Measurements from ENCODE around the gene TRPC1. TPM values are rescaled to one million over a fixed set of nuclear protein-coding genes. Genes with fewer than 3 reads are reported as not detected.
A peak's percentile ranks its signal among the peaks of the same experiment; 100 is the strongest.

TRPC1 gene

GRCh38 chr3:142844339-142844977, 120.6 kb downstream of the TRPC1 start:
- Histone ChIP-seq H3K9me3 (replicated peaks; ENCODE audit: low read length) (no peaks in the 10 kb centered on the region), H3K27me3 (ENCODE audit: control insufficient read depth, insufficient read depth, low read length) (no peaks in the 10 kb centered on the region), H3K4me1 (ENCODE audit: control insufficient read depth, insufficient read depth, low read length) (peaks cover 4% of the 10 kb centered on the region), H3K4me2 (ENCODE audit: low read length) (no peak overlapping the region), H3K9ac (ENCODE audit: low read depth, low read length) (no peak overlapping the region), H3K4me3 (ENCODE audit: low read length) (no peak overlapping the region), H3K36me3 (ENCODE audit: insufficient read depth, low read length) (no peaks in the 10 kb centered on the region)

- Histone ChIP-seq H3K27me3 (ENCODE audit: control insufficient read depth, insufficient read depth, low read length) (no peaks in the 10 kb centered on the region), H3K9ac (ENCODE audit: low read depth, low read length) (no peak overlapping the region), H3K36me3 (ENCODE audit: insufficient read depth, low read length) (no peaks in the 10 kb centered on the region), H3K4me3 (ENCODE audit: low read length) (no peak overlapping the region), H3K4me1 (ENCODE audit: control insufficient read depth, insufficient read depth, low read length) (peaks cover 28% of the 10 kb centered on the region), H3K4me2 (ENCODE audit: low read length) (no peak overlapping the region), H3K9me3 (replicated peaks; ENCODE audit: low read length) (no peaks in the 10 kb centered on the region)
Observed at GRCh38 chr3:142846779-142847577, 123.1 kb downstream of the TRPC1 start.

DNA sequence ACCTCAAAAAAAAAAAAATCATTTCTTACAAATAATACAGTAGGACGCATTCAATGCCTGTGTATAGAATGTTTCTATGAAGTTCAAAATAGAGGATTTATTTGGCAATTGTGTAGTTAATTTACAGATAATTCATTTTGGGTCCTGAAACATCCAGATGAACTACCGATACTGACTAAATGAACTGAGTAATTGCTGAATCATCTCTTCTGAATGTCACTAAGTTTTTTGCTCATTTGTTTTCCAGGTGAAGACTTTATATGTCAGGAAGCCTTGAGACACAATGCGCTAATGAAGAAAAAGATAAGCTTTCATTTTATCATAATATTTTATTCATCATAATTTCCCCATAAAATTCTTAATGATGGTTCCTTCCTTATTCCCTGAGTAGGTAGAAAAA, 125.3 kb downstream of the TRPC1 start:
- Histone ChIP-seq H3K9me3 (replicated peaks; ENCODE audit: low read length) (no peaks in the 10 kb centered on the region), H3K4me2 (ENCODE audit: low read length) (no peak overlapping the region), H3K4me1 (ENCODE audit: control insufficient read depth, insufficient read depth, low read length) (peaks cover 40% of the 10 kb centered on the region), H3K27me3 (ENCODE audit: control insufficient read depth, insufficient read depth, low read length) (no peaks in the 10 kb centered on the region), H3K9ac (ENCODE audit: low read depth, low read length) (no peak overlapping the region), H3K36me3 (ENCODE audit: insufficient read depth, low read length) (no peaks in the 10 kb centered on the region), H3K4me3 (ENCODE audit: low read length) (no peak overlapping the region)

DNA sequence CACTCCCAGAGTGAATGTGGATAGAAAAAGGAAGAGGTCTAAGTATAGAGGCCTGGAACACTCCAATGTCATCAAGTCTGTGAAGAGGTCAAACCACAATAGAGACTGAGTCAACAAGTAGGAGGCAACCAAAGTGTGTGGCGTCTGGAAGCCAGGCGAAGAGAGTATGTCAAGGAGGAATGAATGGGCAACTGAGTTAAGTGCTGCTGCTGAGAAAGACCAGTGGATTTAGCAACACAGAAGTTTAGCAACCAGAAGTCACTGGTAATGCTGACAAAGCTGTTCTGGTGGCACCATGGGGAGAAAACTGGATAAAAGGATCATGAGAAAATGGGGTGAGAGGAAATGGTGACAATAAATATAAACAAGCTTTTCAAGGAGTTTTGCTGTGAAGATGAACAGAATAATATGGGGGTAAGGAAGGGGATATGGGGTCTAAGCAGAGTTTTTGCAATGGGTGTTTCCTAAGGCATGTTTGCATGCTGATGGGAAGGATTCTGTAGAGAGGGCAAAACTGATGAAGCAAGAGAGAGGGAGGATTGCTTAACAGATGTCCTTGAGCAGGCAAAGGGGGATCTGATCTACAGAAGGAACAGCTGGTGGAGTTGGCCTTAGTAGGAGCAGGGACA, 126.7 kb downstream of the TRPC1 start:
- Histone ChIP-seq H3K9ac (ENCODE audit: low read depth, low read length) (no peak overlapping the region), H3K36me3 (ENCODE audit: insufficient read depth, low read length) (no peaks in the 10 kb centered on the region), H3K4me2 (ENCODE audit: low read length) (peak overlapping the region; percentile 44), H3K4me1 (ENCODE audit: control insufficient read depth, insufficient read depth, low read length) (peaks cover 40% of the 10 kb centered on the region), H3K27me3 (ENCODE audit: control insufficient read depth, insufficient read depth, low read length) (no peaks in the 10 kb centered on the region), H3K9me3 (replicated peaks; ENCODE audit: low read length) (no peaks in the 10 kb centered on the region), H3K4me3 (ENCODE audit: low read length) (no peak overlapping the region)

- H3K9ac ChIP-seq (ENCODE audit: low read depth, low read length): no peak overlapping the region
- no peaks in the 10 kb centered on the region for H3K9me3 ChIP-seq (replicated peaks; ENCODE audit: low read length)
- H3K4me2 ChIP-seq (ENCODE audit: low read length): no peak overlapping the region
- H3K36me3 ChIP-seq (ENCODE audit: insufficient read depth, low read length): no peaks in the 10 kb centered on the region
- H3K27me3 ChIP-seq (ENCODE audit: control insufficient read depth, insufficient read depth, low read length): no peaks in the 10 kb centered on the region
- no peak overlapping the region for H3K4me3 ChIP-seq (ENCODE audit: low read length)
- H3K4me1 ChIP-seq (ENCODE audit: control insufficient read depth, insufficient read depth, low read length): peaks cover 40% of the 10 kb centered on the region
Observed at GRCh38 chr3:142852009-142852408, 128.2 kb downstream of the TRPC1 start.

DNA sequence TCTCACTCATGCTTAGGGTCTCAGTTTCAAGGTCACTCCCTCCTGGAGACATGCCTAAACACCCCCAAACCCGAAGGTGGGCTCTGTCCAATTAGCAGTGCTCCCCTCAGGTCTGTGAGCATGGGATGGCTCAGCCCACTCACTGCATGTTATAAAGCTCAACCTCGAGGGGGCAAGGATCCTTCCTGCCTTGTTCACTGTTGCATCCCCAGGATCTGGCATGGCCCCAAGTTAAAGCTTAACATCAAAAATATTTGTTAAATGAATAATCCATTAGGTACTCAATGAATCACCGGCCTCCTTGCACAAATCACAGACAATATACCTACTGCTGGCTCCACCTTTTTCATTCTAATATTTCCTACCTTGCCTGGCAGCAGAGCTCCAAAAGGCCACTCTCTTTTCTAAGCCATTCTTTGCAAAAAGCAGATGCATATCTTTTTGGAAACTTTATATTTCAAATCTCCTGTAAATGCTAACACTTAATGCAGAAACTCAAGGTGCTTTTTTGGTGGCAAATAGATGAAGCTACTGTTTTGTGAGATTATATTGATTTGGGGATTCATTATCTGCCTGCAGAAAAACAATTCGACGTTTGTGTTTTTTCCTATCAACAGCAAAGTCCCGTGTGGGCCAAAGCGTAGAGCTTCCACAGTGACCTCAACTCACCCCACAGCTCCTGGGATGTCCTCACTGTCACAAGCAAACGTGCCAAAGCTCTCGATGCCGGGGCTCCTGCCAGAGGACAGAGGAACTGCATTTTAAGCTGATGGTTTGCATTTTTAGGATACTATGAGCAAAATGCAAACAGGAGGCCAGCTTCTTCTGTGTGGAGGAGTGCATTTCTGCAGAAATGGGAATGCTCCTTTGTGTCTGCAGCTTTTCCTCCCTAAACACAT, 129.7 kb downstream of the TRPC1 start:
- H3K9me3 ChIP-seq (replicated peaks; ENCODE audit: low read length): no peaks in the 10 kb centered on the region
- no peaks in the 10 kb centered on the region for H3K27me3 ChIP-seq (ENCODE audit: control insufficient read depth, insufficient read depth, low read length)
- peak overlapping the region; percentile 45 for H3K4me2 ChIP-seq (ENCODE audit: low read length)
- no peak overlapping the region for H3K9ac ChIP-seq (ENCODE audit: low read depth, low read length)
- H3K4me3 ChIP-seq (ENCODE audit: low read length): no peak overlapping the region
- peaks cover 40% of the 10 kb centered on the region for H3K4me1 ChIP-seq (ENCODE audit: control insufficient read depth, insufficient read depth, low read length)
- no peaks in the 10 kb centered on the region for H3K36me3 ChIP-seq (ENCODE audit: insufficient read depth, low read length)

GRCh38 chr3:142857056-142857455, 133.2 kb downstream of the TRPC1 start:
- Histone ChIP-seq H3K4me2 (ENCODE audit: low read length) (no peak overlapping the region), H3K9ac (ENCODE audit: low read depth, low read length) (no peak overlapping the region), H3K27me3 (ENCODE audit: control insufficient read depth, insufficient read depth, low read length) (no peaks in the 10 kb centered on the region), H3K9me3 (replicated peaks; ENCODE audit: low read length) (no peaks in the 10 kb centered on the region), H3K4me3 (ENCODE audit: low read length) (no peak overlapping the region), H3K36me3 (ENCODE audit: insufficient read depth, low read length) (no peaks in the 10 kb centered on the region), H3K4me1 (ENCODE audit: control insufficient read depth, insufficient read depth, low read length) (peaks cover 12% of the 10 kb centered on the region)

Small RNAs within 50 kb of the gene (small RNA-seq; reads per million reads assigned to genes)
- not detected for gene RNU7-47P

Measured in skeletal muscle satellite cell (primary cell).